Heart left ventricle (tissue), 13 donors: ENCODE results near the gene SEMA4D.

Experiments
- CTCF ChIP-seq, 12 donors: fragments of 200-600 bp; sonication (generic) in 4 of 12; IDR thresholded peaks; one replicate each; pipeline versions ENCODE4 v1.5.0 to v1.8.0; 2018 to 2022; ENCODE audit warnings: antibody characterized with exemption in 12 of 12, mild to moderate bottlenecking in 5 of 12
- POLR2A ChIP-seq, 2 donors: fragments of 450-650 bp; IDR thresholded peaks; one replicate each; pipeline ENCODE4 v1.6.1; 2017; ENCODE audit warnings: antibody characterized with exemption in 2 of 2, mild to moderate bottlenecking in 2 of 2, moderate library complexity in 2 of 2
- donor health status: ischemic (EF 13 %, LVEDD 7.1; RV severe dilation, severe dysfunction).
- donor health status: DM: no; HTN: yes; CAD: no.
- donor health status: DM: no; HTN: no; CAD: no.
- donor health status: ischemic (EF 25% LVEDD 6.9; RV normal size, moderate dysfunction).
- donor health status: ischemic (EF 25% LVEDD 5.7; RV mildly dilated, moderate dysfunction).
- donor health status: ischemic (EF 35%, LVEDD 5.7; RV mildly dilated, moderate dysfunction).
- donor health status: nonischemic (EF 11% LVEDD 7.7; RV severe dilation, severe dysfunction).
- donor health status: DM: yes; HTN: yes; CAD: no.
- donor health status: PGD.
- donor health status: ischemic (EF 29% LVEDD 5.4; RV normal size, mild dysfunction).
- donor health status: nonischemic (EF 23%, LVEDD 6.1; RV moderate dilation, normal function).

DNA sequence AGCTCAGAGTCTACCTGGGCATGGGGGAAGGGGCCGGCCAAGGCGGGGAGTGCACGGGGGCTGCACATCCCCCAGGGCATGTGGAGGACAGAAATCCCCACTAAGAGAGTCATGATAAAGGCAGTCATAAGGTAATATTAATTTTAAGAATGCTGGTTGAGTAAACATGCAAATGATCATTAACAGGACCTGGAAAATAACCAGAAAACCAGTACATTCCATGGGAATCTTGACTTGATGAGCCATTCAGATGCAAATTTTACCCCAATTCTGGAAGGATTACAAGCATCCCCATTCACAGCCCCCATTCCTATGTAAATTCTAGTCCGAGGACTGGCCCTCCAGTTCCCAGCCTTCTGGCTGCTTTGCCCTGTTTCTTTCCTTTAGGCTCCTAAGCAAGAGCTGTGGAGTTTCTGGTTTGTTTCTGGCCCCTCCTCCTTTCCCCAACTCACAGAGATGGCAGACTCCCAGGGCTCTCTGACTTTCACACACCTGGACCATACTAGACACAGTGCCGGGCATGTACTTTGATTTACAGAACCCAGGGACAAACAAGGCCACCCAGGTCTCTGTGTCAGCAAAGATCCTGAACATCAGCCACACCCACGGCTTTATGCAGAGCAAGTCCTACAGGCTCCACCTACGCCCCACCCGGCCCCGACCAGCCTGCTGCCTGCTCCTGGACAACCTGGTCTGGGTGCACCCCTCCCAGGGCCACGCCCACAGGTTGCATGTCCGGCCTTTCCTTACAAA lies 62.7 kb downstream of the SEMA4D start:
- TF ChIP-seq CTCF (IDR thresholded peaks at IDR 0.05): no peak
- no peak for TF ChIP-seq POLR2A (IDR thresholded peaks at IDR 0.05)
